ENCODE data around the gene ALG14. TPM values are rescaled to one million over a fixed set of nuclear protein-coding genes. Genes with fewer than 3 reads are reported as not detected.

The ALG14 gene
- total and polyA plus RNA-seq, 2 experiments from 2014 or later, result 2.7 to 8.2 TPM

DNA sequence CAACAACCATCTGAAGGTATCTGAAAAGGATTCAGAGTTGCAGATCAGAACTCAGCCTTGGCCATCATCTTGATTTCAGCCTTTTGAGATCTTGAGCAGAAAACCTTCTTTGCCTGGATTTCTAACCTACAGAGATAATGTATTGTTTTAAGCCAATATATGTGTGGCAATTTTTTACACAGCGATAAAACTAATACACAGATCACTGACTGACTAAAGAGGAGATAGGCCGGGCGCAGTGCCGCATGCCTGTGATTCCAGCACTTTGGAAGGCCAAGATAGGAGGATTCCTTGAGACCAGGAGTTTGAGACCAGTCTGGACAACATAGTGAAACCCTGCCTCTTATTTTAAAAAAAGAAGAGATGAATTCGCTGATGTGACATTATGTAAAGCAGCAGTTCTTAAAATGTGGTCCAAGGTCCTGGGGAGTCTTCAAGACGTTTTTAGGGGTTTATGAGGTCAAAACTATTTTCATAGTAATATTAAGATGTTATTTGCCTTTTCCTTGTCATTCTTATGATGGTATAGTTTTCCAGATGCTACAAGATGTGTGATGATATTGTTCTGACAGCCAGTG, 95.7 kb downstream of the ALG14 start:
- no peak overlapping the region for H3K27ac ChIP-seq
- H3K4me1 ChIP-seq (ENCODE audit: low read depth), result no peaks in the 10 kb centered on the region
- TF ChIP-seq, protein P1, sequence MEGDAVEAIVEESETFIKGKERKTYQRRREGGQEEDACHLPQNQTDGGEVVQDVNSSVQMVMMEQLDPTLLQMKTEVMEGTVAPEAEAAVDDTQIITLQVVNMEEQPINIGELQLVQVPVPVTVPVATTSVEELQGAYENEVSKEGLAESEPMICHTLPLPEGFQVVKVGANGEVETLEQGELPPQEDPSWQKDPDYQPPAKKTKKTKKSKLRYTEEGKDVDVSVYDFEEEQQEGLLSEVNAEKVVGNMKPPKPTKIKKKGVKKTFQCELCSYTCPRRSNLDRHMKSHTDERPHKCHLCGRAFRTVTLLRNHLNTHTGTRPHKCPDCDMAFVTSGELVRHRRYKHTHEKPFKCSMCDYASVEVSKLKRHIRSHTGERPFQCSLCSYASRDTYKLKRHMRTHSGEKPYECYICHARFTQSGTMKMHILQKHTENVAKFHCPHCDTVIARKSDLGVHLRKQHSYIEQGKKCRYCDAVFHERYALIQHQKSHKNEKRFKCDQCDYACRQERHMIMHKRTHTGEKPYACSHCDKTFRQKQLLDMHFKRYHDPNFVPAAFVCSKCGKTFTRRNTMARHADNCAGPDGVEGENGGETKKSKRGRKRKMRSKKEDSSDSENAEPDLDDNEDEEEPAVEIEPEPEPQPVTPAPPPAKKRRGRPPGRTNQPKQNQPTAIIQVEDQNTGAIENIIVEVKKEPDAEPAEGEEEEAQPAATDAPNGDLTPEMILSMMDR (IDR thresholded peaks at IDR 0.05; ENCODE audit: low read depth, low read length), result no peak
- no peak for DNase-seq (ENCODE audit: low read depth in 1 of 2, low spot score in 1 of 2)
- no peaks in the 10 kb centered on the region for H3K9me3 ChIP-seq (ENCODE audit: low read depth)
- no peaks in the 10 kb centered on the region for H3K27me3 ChIP-seq
- H3K36me3 ChIP-seq, result no peaks in the 10 kb centered on the region
- no peak overlapping the region for H3K4me3 ChIP-seq

DNA sequence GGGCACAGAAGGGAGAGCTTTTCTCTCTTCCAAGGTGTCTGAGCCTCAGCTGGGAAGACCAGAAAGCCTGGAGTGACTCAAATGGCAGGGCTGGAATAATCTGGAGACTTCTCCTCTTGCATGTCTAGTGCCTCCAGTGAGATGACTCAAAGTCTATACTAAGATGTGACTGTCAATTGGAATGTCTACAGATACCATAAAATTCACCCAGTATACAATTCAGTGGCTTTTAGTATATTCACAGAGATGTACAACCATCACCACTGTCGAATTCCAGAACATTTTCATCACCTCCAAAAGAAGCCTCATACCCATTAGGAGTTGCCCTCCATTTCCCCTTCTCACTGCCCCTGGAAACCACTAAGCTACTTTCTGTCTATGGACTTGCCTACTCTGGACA, 97.9 kb downstream of the ALG14 start:
- TF ChIP-seq, protein P1 (IDR thresholded peaks at IDR 0.05; ENCODE audit: low read depth, low read length), result no peak
- Histone ChIP-seq H3K4me1 (ENCODE audit: low read depth) (no peaks in the 10 kb centered on the region), H3K27me3 (no peaks in the 10 kb centered on the region), H3K9me3 (ENCODE audit: low read depth) (no peaks in the 10 kb centered on the region), H3K27ac (no peak overlapping the region), H3K4me3 (no peak overlapping the region), H3K36me3 (no peaks in the 10 kb centered on the region)
- no peak for DNase-seq (ENCODE audit: low read depth in 1 of 2, low spot score in 1 of 2)

DNA sequence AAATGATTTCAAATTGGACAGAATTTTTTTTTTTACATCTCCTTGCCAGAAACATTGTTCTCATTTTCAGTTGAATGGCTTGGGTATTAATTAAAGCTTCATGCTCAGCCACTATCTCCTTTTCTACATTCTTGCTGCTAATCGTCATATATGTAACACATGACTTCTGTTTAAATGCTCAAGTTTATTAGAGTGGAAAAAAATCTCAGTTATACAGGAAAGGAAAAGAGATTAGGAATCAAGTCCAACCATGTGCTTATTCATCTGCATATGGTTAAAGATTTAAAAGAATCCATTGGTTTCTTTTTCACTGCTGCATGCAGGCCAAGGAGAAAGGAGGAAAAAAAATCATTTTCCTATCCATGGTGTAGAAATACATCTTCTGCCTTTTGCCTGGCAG, 98.5 kb downstream of the ALG14 start:
- H3K36me3 ChIP-seq, result no peaks in the 10 kb centered on the region
- DNase-seq (ENCODE audit: low read depth in 1 of 2, low spot score in 1 of 2), result peak in 1 of 2 donors; percentile 71

DNA sequence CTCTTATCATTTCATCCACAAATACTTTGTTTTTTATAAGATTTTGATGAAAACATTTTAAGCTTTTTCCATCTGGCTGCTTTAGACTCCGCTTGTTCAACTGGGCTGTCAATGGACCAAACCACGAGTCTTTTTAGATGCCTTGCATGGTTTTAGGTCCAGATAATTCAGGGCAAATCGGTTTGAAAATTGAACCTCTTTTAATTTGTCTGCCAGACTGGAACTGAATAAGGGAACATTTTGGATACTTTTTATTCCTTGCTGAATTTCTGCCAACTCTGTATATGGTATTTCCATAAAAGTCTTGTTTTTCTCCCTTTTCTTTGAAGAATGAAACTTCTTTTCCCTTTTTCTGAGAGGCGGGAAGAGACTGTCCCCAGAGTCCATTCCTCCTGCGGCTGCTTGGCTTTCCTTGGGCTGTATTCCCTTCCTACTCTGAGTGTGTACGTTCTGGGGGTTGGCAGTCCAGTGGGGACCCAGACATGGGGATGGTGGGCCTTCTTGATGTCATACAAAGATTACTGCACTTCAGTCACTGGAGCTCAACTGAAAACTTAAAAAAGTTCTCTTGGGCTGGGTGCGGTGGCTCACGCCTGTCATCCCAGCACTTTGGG, 99.3 kb downstream of the ALG14 start:
- Histone ChIP-seq H3K9me3 (ENCODE audit: low read depth) (no peaks in the 10 kb centered on the region), H3K4me3 (no peak overlapping the region), H3K27me3 (no peaks in the 10 kb centered on the region), H3K27ac (no peak overlapping the region), H3K4me1 (ENCODE audit: low read depth) (no peaks in the 10 kb centered on the region), H3K36me3 (no peaks in the 10 kb centered on the region)
- TF ChIP-seq, protein P1 (IDR thresholded peaks at IDR 0.05; ENCODE audit: low read depth, low read length), result no peak
- DNase-seq (ENCODE audit: low read depth in 1 of 2, low spot score in 1 of 2), result no peak

More for the DNA sequence above, 98.5 kb downstream of the ALG14 start:
- Histone ChIP-seq H3K4me3 (no peak overlapping the region), H3K9me3 (ENCODE audit: low read depth) (no peaks in the 10 kb centered on the region), H3K27me3 (no peaks in the 10 kb centered on the region), H3K27ac (no peak overlapping the region), H3K4me1 (ENCODE audit: low read depth) (no peaks in the 10 kb centered on the region)
- TF ChIP-seq, protein P1 (IDR thresholded peaks at IDR 0.05; ENCODE audit: low read depth, low read length), result no peak

DNA sequence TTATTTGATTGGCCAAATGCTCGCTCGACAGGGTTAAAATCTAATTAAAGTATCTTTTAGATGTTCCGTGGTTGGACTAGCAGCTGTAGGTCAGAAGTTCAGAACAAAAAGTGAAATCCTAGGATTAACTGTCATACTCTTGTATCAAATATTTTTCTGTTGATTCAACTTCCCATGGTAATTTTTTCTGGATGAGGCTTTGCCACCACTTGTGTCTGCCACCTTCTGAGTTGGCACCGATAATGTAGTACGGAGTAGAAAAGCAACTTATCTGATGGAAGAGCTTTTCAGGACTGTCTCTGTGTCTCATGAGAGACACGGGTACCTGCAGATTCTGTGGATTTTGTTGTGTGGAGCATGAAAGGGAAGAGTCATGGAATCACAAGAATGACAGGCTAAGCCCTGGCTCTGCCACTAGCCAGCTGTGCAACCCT, 101.2 kb downstream of the ALG14 start:
- Histone ChIP-seq H3K27me3 (no peaks in the 10 kb centered on the region), H3K4me1 (ENCODE audit: low read depth) (no peaks in the 10 kb centered on the region), H3K36me3 (no peaks in the 10 kb centered on the region), H3K9me3 (ENCODE audit: low read depth) (no peaks in the 10 kb centered on the region), H3K27ac (no peak overlapping the region), H3K4me3 (no peak overlapping the region)
- TF ChIP-seq, protein P1 (IDR thresholded peaks at IDR 0.05; ENCODE audit: low read depth, low read length), result no peak
- DNase-seq (ENCODE audit: low read depth in 1 of 2, low spot score in 1 of 2), result no peak

All from cardiac muscle cell (in vitro differentiated cells and primary cell).